SK-MEL-5 (cell line): ENCODE data around the gene OSCP1. TPM values are rescaled to one million over a fixed set of nuclear protein-coding genes. Genes with fewer than 3 reads are reported as not detected.

Experiments
- DNase-seq: peaks from one replicate; pipeline ENCODE4 v3.0.0-alpha.2; 2016; ENCODE audit warnings: low read depth, low spot score
- in situ Hi-C: cut with HindIII; loops from 2 replicates; pipeline ENCODE4 v1.10.0; 2016; ENCODE audit warnings: low sequenced_read_pairs, high pct_unique_total_duplicates, low pct_unique_long_range_greater_than_20kb
- total RNA-seq: library from RNA; depleted of rRNA; stranded (reverse); fragments of >200 nt; shearing (Covaris generic); gene quantifications from 2 replicates; pipeline ENCODE4 v1.2.3, GENCODE V29; 2014

Gene OSCP1
- total RNA-seq, 1 experiment from 2014 or later = 5.2 TPM

- in situ Hi-C loops = no loop called here
Measured at GRCh38 chr1:36397378-36398230, 52.6 kb downstream of the OSCP1 start, which contains the start of gene LSM10. Gene LSM10 (minus strand): TSS chr1:36397908. CDS start chr1:36394129, 3,779 bp downstream.

GRCh38 chr1:36397083-36397377 is 53.2 kb downstream of the OSCP1 start:
- DNase-seq = no peak
- in situ Hi-C loops = no loop called here

More at GRCh38 chr1:36397378-36398230, 52.6 kb downstream of the OSCP1 start, which contains the start of gene LSM10:
- peak; percentile 94 for DNase-seq

- DNase-seq = no peak
- in situ Hi-C loops = no loop called here
Measured at GRCh38 chr1:36396359-36396758, 53.9 kb downstream of the OSCP1 start.

GRCh38 chr1:36393686-36394085 is 56.6 kb downstream of the OSCP1 start:
- no peak for DNase-seq
- in situ Hi-C loops = no loop called here

- DNase-seq = no peak
- in situ Hi-C loops = no loop called here
Measured at GRCh38 chr1:36392836-36393235, 57.4 kb downstream of the OSCP1 start.

GRCh38 chr1:36391271-36391670 is 59.0 kb downstream of the OSCP1 start:
- no peak for DNase-seq
- in situ Hi-C loops = no loop called here

- in situ Hi-C loops = no loop called here
- no peak for DNase-seq
Measured at GRCh38 chr1:36390411-36390810, 59.8 kb downstream of the OSCP1 start.

- no peak for DNase-seq
- in situ Hi-C loops = no loop called here
Measured at GRCh38 chr1:36389999-36390398, 60.3 kb downstream of the OSCP1 start.

- in situ Hi-C loops = no loop called here
- DNase-seq = no peak
Measured at GRCh38 chr1:36389261-36389660, 61.0 kb downstream of the OSCP1 start.

- in situ Hi-C loops = no loop called here
- peak; percentile 55 for DNase-seq
Measured at GRCh38 chr1:36387141-36387949, 62.9 kb downstream of the OSCP1 start.

- in situ Hi-C loops = no loop called here
- DNase-seq = peak; percentile 97
Measured at GRCh38 chr1:36386265-36387140, 63.7 kb downstream of the OSCP1 start.

GRCh38 chr1:36385410-36386264 is 64.6 kb downstream of the OSCP1 start, which contains the start of gene STK40:
Gene STK40 (minus strand): TSS chr1:36385924. CDS start chr1:36361332, 24,592 bp downstream.
- in situ Hi-C loops = no loop called here
- DNase-seq = peak; percentile 99

- in situ Hi-C loops = no loop called here
- DNase-seq = peak; percentile 44
Measured at GRCh38 chr1:36384542-36385409, 65.5 kb downstream of the OSCP1 start.

- DNase-seq = no peak
- in situ Hi-C loops = no loop called here
Measured at GRCh38 chr1:36383240-36383639, 67.0 kb downstream of the OSCP1 start.

- in situ Hi-C loops = no loop called here
- DNase-seq = no peak
Measured at GRCh38 chr1:36382669-36383068, 67.6 kb downstream of the OSCP1 start.

- in situ Hi-C loops = no loop called here
- no peak for DNase-seq
Measured at GRCh38 chr1:36382231-36382630, 68.0 kb downstream of the OSCP1 start.
